ENCODE results near the gene C16orf89. TPM values are rescaled to one million over a fixed set of nuclear protein-coding genes. Genes with fewer than 3 reads are reported as not detected.
"Not testable (repeated sequence)": the region's sequence is repeated elsewhere in the genome, so short reads cannot be mapped to it uniquely, and the experiment has no call there.

The C16orf89 gene
- total RNA-seq, 1 donor from 2014 or later, result not detected

DNA sequence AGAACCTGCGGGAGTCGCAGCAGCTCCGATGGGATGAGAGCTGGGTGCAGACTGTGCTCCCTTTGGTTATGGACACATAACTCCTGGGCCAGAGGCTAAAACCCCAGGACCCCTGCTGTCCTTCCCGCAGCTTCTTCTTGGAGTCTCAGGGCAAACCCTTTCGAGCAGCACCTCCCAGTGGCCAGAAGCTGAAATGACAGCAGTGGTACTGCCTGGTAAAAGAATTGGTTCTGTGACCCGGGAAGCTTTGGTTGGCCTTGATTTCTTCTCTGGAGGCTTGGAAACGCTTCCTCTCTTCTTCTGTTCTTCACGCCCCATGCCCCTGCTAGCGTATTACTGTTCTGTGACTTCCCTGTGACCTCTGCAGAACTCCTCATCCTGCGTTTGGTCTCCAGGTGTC lies 19.0 kb upstream of the C16orf89 start:
- peak; percentile 65 to 68 for DNase-seq (ENCODE audit: low read depth in 2 of 2)

DNA sequence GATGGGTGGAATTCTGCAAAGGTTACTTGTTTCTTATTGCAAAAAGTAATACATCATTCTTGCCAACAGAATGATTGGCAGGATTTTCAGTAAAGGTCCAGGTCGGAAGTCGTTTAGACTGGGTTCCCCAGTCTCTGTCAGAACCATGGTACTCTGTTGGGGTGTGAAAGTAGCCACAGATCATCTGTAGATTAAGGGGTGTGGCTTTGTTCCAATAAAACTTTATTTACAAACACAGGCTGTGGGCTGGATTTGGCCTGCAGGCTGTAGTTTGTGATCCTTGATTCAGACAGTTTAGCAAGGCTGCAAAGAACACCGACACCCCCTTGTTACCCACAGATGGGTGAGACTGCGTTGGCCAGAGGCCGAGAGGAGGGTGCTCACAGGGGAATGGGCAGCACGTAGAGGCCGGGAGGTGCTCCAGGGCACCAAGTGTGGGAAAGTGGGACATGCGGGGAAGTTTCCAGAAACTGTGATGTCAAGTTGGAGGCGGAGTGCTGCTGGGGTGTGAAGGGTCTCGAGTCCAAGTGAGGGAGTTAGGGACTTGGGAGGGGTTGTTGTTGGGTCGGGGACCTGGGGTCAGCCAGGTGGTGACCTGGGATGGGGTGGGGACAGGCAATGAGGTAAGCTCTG lies 18.5 kb upstream of the C16orf89 start:
- not testable (repeated sequence) for DNase-seq (ENCODE audit: low read depth in 2 of 2)

DNA sequence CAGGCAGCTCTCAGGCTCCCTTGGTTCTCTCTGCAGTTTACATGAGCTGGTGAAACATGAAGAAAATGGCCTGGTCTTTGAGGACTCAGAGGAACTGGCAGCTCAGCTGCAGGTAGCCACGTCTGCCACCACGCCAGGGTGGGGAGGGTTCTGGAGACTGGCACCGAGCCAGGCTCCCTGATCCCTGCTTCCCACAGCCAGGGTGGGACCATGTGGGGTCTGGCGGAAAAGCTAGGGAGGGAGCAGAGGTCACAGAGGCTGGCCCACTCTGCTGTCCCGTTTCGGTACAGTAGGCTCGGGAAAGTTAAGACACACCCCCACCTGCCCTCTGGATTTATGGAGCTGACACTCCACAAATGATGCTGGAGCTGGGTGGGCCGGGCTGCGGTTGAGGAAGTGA lies 17.9 kb upstream of the C16orf89 start:
- not testable (repeated sequence) for DNase-seq (ENCODE audit: low read depth in 2 of 2)

DNA sequence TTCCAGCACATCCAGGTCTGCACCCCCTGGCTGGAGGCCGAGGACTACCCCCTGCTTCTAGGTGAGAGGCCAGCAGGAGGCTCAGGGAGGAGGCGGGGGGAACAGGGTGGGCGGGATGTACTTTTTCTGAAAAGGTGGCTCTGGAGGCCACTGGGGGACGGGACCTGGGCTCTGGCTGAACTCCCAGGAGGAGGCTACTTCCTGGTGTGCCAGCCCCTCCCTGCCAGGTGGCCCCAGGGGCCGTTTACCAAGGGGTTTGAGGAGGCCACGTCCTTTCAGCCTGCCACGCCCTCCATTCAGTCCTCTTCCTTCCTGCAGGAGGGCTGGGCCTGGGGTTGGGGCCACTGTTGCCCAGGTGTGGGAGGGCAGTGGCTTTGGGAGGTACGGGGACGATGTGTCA lies 15.2 kb upstream of the C16orf89 start:
- not testable (repeated sequence) for DNase-seq (ENCODE audit: low read depth in 2 of 2)

DNA sequence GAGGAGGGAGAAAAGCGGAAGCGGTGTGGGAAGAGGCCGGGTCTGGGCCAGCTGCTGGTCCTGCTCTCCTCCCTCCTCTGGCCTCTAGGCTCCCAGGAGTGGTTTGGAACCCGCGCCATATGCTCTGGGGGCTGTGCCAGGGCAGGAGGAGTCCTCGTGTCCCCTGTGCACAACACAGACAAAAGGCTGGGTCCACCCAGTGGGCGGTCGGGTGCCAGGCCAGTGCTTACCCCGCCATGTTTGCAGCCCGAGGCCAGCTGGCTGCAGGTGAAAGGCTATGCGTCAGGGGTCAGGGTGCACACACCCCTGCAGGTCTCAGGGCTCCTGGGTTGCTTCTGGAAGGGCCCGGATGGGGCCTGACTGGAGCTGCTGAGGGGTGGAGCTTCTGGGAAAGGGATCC lies 14.7 kb upstream of the C16orf89 start:
- not testable (repeated sequence) for DNase-seq (ENCODE audit: low read depth in 2 of 2)

DNA sequence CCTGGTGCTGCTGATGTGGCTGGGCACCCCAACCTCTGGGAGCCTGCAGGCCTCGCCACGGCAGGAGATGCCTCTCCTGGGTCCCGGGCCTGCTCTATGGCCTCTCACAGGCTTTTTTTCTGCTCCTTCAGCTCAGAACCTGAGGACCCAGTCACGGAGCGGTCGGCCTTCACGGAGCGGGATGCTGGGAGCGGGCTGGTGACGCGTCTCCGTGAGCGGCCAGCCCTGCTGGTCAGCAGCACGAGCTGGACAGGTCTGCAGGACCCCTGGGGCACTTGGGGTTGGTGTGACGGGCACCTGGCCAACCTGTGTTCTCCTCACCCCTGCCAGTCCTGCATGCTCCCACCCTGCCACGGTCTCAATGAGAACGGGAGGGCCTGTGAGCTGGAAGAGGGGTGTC lies 12.9 kb upstream of the C16orf89 start:
- no peak for DNase-seq (ENCODE audit: low read depth in 2 of 2)

DNA sequence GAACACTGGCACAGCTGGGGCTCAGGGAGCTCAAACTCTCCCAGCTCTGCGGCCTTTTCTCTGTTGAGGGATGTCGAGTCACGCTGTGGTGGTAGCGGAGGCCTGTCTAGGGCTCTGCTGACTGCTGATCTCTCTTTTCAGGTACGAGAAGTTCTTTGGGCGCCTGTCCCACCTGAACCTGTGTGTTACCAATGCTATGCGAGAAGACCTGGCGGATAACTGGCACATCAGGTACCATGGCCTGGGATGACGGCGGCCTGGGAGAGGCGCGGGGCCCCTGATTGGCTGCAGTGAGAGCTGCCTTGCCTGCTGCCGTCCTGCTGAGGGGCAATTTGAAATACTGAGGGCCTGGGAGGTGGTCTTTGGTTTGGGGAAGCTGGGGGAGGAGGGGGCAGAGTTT lies 11.5 kb upstream of the C16orf89 start:
- no peak for DNase-seq (ENCODE audit: low read depth in 2 of 2)

DNA sequence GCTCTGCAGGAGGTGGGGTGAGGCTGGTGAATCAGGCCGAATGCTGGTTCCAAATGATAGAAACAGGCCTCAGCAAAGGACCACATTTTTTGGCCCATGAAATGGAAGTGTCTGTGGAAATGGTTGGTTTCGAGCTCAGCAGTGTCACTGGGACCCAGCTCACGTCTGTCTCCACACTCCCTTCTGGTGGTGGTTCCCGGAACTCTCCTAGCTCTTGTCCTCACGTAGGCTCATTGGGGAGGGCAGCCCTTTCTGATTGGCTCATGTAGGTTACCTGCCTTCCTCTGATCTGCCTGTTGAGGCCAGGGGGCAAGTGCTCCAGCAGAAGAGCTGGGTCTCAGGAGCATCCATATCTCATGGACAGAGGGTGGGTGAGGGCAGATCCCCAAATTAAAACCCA lies 9.9 kb upstream of the C16orf89 start:
- no peak for DNase-seq (ENCODE audit: low read depth in 2 of 2)

DNA sequence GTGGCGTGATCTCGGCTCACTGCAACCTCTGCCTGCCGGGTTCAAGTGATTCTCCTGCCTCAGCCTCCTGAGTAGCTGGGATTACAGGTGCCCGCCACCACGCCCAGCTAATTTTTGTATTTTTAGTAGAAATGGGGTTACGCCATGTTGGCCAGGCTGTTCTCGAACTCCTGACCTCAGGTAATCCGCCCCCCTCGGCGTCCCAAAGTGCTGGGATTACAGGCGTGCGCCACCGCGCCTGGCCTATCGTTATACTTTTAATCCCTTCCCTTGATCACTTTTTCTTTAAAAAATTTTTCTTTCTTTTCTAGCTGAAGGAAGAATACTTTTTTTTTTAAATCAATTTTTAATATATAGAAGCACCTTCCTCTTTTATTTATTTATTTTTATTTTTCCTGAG lies 8.0 kb upstream of the C16orf89 start:
- DNase-seq (ENCODE audit: low read depth in 2 of 2), result not testable (repeated sequence)

DNA sequence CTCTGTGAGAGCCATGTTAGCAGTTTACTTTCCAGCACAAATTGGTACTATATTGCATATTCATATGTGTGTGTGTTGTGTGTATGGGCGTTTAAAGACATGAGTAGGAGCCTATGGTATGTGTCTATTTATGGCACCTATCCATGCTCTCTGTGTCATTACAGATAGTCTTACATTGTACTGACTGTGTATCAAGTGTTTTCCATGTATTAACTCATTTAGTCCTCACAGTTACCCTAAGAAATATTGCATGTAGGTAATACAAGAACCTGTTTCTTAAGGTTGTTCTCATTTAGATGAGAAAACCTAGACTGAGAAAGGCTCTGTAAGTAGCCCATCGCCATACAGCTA lies 7.5 kb upstream of the C16orf89 start:
- no peak for DNase-seq (ENCODE audit: low read depth in 2 of 2)

DNA sequence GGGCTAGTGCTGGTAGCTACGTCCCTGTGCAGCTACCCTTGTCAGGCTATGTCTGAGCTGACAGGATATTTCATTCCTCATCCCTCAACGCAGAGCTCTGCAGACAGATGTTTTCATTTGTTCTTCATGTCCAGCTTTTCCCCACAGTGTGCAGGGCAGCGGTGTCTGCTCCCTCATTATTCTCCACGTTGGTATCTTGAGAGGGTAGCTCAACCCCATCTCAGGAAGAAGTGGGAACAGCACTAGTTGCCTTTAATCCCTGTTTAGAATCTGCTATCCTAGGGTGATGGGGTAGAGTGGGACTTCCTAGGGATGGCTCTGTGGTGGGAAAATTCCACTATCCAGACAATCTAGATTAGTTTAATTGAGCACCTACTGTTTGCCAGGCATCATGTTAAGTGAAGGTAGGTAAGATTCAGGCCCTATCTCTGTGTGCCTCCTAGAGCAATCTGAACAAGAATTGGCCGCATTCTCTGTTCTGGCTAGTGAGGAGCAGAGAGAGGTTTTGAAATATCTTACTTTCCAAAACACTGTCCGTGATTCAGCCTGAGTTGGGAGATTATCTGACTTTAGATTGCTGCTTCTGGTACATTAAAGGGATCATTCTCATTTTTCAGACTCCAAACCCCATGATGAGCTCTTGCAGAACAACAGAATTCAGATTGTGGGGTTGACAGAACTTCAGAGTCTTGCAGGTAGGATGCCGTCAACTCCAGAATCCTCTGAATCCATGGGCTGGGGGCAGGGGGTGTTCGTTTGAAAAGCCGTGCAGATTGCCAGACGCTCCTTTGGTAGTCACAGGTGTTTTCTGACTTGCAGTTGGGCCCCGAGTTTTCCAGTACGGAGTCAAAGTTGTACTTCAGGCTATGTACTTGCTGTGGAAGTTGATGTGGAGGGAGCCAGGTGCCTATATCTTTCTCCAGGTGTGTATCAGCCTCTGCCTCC lies 6.8 kb upstream of the C16orf89 start:
- DNase-seq (ENCODE audit: low read depth in 2 of 2), result no peak

DNA sequence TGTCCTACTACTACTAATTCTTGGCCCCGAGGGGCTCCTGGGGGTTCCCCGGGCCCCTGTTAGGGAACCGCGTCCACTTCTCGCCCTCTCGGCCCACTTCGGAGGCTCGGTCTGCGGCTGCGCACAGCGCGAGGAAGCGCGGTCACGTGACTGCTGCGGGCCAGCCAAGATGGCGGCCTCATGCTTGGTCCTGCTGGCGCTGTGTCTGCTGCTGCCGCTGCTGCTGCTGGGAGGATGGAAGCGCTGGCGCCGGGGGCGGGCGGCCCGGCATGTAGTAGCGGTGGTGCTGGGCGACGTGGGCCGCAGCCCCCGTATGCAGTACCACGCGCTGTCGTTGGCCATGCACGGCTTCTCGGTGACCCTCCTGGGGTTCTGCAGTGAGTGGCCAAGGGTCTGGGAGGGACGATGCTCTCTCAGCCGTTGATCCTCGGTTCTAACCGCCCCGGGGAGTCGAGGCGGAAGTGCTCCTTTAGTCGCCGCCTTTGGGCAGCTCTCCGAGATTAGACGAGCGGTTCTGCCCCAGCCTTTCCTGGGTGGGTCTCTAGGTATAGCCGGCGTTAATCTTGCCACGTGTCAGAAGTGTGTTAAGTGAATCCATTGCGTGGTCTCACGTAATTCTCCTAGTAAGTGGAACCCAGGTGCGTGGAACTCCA lies 6.1 kb upstream of the C16orf89 start, which contains the start of gene ALG1:
Gene ALG1, plus strand, starts transcription at position 163 of the 653 bp plus-strand sequence. Its CDS starts 7 bp downstream, at position 170.
- DNase-seq (ENCODE audit: low read depth in 2 of 2), result peak; percentile 88 to 92

DNA sequence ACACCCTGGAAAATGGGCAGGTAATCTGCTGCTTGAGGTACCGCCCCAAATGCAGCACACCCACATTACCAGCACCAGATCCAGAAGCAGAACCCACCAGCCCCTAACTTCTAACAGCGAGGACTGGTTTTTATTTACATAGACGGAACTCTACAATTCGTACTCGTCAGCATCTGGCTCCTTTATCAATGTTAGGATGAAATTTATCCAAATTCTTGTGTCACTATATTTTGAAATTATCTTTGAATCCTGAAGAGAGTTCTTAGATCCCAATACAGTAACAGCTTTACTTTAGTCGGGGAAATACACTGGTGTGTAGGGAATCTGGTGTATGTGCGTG lies 5.6 kb upstream of the C16orf89 start:
- no peak for DNase-seq (ENCODE audit: low read depth in 2 of 2)

DNA sequence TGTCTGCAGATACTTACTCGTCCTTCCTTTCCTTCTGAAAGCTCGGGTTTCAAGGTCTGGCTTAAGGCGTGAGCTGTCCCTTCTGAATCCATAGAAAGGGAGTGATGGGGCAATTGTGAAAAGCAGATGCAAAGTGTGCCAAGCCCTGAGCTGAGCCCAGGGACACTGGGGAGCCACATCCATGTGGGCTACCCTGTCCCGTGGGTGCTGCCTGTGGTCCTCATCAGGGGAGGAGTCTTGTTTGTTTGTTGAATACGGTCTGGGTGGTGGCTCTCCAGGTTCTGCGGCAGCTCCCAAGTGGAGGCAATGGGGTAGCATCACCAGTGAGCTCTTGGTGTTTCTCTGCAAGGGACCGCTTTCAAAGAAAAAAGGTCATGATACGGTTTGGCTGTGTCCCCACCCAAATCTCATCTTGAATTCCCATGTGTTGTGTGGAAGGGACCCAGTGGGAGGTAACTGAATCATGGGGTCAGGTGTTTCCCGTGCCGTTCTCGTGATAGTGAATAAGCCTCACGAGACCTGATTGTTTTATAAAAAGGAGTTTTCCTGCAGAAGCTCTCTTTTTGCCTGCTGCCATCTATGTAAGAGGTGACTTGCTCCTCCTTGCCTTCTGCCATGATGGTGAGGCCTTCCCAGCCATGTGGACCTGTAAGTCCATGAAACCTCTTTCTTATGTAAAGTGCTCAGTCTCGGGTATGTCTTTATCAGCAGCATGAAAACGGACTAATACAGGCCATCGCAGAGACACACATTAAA lies 4.9 kb upstream of the C16orf89 start:
- DNase-seq (ENCODE audit: low read depth in 2 of 2), result no peak

DNA sequence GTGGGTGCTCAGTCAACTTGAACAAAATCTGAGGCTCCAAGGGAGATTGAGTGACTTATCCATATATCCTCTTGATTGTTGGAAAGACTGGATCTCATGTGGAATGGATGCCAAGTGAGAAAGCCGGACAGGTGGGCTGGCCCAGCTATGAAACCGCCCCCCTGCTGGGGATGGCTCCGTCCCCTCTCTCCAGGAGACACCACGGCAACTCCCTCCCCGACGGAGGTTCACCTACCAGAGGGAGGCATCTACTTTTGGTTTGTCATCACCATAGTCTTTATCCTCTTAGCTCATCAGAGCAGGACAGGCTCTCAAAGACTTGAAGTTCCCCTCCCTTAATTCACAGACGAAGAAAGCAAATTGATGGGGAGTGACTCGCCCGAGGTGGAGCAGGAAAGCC lies 4.1 kb upstream of the C16orf89 start:
- DNase-seq (ENCODE audit: low read depth in 2 of 2), result no peak

DNA sequence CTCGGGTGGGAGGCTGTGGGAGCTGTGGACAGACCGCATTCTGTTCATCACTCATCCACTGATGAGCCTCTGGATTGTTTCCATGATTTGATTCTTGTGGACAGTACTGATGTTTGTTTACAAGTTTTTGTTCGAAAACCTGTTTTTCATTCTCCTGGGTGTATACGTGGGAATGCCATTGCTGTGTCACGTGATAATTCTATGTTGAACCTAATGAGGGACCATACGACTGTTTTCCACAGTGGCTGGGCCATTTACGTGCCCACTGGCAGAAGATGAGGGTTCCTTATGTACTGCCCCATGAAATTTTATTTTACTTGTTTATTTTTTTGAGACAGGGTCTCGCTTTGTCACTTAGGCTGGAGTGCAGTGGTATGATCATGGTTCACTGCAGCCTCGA lies 3.3 kb upstream of the C16orf89 start:
- DNase-seq (ENCODE audit: low read depth in 2 of 2), result no peak

DNA sequence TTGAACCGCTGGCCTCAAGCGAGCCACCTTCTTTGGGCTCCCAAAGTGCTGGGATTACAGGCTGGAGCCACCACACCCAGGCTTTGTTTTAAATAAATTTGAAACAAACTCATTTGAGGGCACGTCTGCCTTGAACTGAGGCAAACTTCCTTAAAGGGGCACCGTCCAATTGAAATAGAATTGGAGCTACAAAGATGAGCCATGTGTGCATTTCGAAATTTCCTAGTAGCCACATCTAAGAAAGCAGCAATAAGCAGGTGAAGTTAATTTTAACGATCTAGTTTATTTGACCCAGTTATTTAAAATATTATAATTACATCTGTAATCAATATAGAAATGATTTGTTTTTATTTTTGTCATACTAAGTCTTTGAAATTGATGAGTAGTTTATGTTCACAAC lies 755 bp upstream of the C16orf89 start:
- no peak for DNase-seq (ENCODE audit: low read depth in 2 of 2)

DNA sequence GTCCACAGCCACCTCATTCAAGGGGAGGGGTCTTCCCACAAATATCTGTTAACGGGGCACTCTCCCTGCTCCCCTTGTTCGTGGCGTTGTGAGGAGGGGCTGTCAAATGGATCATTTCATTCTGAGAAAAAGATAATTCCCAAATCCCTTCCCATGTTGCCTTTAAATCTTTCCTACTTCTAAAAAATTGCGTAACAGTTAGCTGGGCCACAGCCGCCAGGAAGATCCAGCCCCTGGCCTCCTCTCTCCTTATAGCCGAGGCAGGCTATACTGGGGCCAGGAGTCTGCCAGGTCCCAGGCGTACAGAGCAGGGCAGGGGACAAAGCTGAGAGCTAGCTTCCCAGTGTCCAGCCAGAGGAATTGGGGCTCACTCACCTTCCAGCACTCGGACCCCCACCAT lies 430 bp downstream of the C16orf89 start:
- DNase-seq (ENCODE audit: low read depth in 2 of 2), result no peak

DNA sequence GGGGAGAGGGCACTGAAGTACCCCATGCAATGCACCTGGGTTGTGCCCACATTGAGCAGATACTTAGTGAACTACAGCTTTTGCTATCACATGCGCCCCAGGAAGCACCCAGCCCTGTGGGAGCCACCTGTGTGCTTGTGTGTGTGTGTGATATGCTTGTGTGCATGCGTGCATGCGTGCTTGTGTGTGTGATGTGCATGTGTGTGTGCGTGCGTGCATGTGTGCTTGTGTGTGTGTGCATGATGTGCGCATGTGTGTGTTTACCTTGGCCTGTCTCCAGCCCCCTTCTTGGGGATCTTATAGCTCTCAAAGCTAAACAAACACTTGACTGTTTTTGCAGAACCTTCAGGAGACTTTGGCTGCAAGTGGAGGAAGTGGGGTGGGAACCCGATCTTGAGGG lies 841 bp downstream of the C16orf89 start:
- no peak for DNase-seq (ENCODE audit: low read depth in 2 of 2)

DNA sequence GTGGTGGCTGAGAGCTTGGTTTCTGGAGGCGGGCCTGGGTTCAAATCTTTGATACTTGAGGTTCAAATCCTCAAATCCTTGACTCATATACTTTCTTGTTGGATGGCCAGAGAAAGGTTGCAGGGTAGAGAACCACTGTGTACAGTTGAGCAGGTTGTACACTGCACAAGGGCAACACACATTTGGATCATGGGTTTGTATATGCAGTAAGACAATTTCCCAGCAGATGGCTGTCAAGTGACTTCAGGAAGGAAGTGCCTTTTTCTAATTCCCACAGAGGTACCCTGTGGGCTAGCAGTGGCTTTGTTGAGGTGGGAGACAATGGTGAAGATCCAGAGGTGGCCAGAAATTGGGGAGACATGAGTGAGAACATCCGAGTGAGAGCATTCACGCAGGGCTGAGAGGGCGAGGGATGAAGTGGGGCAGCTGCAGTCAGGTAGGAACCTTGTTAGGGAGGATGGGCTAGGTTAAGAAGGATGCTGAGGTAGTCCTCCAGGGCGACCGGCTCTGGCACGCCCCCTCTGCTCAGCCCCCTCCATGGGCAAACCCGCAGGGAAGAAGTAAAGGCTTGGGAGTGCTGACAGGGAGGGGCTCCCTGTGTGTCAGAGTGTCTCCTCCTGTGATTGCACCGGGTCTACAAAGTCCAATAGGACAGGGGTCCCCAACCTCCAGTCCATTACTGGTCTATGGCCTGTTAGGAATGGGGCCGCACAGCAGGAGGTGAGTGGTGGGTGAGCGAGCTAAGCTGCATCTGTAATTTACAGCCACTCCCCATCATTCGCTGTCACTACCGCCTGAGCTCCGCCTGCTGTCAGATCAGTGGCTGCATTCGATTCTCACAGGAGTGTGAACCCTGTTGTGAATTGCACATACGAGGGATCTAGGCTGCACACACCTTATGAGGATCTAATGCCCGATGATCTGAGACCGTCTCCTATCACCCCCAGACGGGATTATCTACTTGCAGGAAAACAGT lies 2.7 kb downstream of the C16orf89 start:
- no peak for DNase-seq (ENCODE audit: low read depth in 2 of 2)

DNA sequence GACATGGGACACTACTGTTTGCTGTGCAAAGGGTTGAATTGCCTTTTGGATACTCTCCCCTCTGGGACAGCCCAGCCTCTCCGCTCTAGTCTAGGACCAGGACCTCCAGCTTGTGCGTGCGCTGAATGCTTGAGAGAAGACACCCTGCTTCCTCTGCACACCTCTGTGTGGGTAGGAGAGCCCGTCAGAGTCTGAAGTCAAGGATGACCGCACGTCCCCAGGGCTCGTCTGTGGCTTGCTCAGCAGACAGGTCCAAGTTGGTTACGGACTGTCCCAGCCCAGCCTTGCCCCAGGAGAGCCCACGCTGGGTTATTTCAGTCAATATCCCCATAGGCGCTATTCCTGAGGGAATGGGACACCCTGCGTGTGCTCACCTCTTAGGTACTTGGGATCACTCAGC lies 3.7 kb downstream of the C16orf89 start:
- no peak for DNase-seq (ENCODE audit: low read depth in 2 of 2)
